GM12864 (cell line): ENCODE results near the gene USP37.

ENCODE experiments used
- DNase-seq: peaks from one replicate; pipeline ENCODE4 v3.0.0-alpha.2; 2011; ENCODE audit warnings: low read depth
- H3K4me3 ChIP-seq: 2 replicates; pipeline ENCODE4 v1.5.1; 2011; ENCODE audit warnings: mild to moderate bottlenecking, low read depth, low read length, control low read depth
- TF ChIP-seq, protein P1 (sequence below): IDR thresholded peaks from 2 replicates; pipeline ENCODE4 v1.5.1; 2011; ENCODE audit warnings: low read depth, mild to moderate bottlenecking, moderate library complexity, low read length, control low read depth, inconsistent platforms; ENCODE audit errors: missing control alignments

Gene USP37

DNA sequence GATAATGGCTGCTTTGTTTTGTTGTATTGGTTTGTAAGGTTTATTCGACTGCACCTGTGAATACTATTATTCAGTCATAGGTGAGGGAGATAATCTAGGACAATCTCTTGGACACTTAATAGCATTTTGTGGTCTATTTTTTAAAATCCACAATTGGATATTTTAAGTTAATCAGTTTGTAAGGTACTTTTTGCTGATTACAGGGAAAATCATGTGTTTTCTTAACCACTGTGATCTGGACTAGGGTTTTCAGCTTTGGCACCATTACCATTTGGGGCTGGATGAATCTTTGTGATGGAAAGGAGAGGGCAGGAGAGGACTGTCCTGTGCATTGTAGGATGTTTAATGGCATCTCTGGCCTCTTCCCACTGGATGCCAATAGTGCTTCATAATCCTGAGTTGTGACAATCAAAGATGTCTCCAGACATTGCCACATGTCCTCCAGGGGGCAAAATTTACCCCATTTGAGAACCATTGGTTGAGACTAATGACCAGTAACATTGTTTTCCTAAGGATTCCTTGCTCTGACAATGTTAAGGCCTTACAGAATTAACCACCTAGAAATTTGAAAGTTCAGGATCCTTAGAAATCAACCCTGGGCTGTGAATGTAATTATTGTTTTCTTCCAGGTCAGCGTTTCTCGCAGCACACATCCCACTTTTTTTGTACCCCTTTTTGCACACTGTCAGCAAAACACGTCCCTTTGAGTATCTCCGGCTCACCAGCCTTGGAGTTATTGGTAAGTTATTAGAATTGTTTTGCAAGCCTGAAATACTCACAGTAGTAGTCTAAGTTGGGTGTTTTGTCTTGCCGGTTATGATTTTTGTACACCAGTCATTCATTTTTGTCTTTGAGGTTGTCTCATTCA lies 16.1 kb upstream of the USP37 start:
- TF ChIP-seq, protein P1, sequence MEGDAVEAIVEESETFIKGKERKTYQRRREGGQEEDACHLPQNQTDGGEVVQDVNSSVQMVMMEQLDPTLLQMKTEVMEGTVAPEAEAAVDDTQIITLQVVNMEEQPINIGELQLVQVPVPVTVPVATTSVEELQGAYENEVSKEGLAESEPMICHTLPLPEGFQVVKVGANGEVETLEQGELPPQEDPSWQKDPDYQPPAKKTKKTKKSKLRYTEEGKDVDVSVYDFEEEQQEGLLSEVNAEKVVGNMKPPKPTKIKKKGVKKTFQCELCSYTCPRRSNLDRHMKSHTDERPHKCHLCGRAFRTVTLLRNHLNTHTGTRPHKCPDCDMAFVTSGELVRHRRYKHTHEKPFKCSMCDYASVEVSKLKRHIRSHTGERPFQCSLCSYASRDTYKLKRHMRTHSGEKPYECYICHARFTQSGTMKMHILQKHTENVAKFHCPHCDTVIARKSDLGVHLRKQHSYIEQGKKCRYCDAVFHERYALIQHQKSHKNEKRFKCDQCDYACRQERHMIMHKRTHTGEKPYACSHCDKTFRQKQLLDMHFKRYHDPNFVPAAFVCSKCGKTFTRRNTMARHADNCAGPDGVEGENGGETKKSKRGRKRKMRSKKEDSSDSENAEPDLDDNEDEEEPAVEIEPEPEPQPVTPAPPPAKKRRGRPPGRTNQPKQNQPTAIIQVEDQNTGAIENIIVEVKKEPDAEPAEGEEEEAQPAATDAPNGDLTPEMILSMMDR = no peak
- DNase-seq = no peak
- no peak overlapping the region for H3K4me3 ChIP-seq

DNA sequence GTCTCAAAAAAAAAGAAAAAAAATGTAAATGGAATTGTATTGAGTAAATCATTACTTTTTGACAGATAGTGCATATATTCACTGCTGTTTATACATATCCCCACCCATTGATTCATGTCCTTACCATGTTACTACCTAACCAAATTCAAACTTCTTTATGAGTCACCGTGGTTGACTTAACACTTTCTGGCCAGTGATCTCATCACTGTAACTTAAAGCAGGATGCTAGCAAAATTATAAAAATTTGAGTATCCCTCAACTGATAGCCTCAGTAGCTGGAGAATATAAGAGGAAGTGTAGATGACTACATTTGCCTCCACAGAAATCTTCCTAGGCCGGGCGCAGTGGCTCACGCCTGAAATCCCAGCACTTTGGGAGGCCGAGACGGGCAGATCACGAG lies 13.9 kb upstream of the USP37 start:
- TF ChIP-seq, protein P1 = no peak
- no peak overlapping the region for H3K4me3 ChIP-seq
- DNase-seq = no peak

DNA sequence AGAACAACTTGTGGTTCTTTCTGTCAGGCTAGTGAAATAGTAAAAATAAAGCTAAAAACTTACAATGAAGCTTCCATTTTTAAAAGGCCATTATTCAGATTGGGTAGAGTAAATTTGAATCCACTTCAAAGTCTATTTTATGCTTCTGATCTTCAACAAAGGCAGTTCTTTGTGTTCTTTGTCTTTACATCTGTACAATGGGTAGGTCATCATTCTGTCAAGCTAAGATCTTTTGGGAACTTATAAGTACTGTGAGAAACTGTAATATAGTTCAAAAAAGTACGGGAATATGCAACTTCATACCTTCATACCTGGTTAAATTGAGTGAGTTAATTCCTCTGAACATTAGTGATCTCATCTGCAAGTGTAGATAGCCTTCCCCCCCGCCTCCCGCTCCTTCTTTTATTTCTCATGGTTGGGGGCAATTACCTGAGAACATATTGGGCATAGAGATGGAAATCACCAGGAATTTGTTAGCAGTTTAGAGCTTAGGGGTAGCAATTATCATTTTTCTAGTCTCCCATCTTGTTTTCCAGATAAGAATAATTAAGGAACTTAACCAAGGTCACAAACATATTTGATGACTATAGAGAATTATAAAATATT lies 10.2 kb upstream of the USP37 start:
- H3K4me3 ChIP-seq = no peak overlapping the region
- no peak for DNase-seq
- TF ChIP-seq, protein P1 = no peak

DNA sequence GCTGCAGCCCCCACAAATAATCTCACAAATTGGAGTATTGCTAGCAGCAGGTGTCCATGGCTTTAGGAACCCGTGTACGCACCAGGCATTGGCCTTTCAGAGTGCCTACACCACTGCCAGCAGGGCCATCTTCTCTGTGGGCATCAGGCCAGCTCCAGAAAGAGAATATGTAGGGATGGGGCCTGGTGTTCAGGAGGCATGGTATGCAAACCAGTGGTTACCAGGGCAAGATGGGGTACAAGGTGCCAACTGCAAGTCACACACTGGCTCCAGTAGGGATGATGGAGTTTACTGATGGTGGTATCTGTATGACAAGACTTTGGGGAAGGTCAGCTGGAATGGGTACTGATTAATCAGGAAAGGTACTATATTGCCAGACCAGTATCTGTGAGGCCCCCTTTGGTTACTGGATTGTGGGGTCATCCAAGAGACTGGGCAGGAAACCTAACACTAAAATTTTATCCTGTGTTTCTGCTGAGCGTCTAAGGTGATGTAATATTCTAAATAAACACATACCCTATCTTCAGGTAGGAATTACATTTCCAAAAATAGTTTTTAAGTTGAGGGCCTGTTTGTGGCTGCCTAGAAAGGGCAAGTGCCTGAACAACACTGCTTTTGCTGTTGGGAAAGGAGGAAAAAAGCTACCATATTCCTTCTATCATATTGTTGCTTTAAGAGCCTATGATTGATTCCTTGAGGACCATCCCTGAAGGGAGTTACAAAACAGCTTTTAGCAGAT lies 9.5 kb upstream of the USP37 start:
- no peak overlapping the region for H3K4me3 ChIP-seq
- no peak for DNase-seq
- TF ChIP-seq, protein P1 = no peak

DNA sequence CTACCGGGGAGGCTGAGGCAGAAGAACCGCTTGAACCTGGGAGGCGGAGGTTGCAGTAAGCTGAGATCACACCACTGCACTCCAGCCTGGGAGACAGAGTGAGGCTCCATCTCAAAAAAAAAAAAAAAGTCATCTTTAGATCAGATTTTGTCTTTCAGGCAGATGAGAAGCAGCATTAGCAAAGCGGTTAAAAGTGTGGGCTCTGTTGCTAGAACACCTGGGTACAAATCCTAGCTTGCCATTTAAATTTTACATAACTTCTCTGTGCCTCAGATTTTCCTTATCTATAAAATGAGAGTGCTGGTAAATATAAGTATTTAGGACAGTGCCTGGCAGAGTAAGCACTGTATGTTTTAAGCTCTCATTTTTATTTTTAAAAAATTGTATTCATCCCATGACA lies 8.7 kb upstream of the USP37 start:
- DNase-seq = no peak
- TF ChIP-seq, protein P1 = no peak
- no peak overlapping the region for H3K4me3 ChIP-seq

DNA sequence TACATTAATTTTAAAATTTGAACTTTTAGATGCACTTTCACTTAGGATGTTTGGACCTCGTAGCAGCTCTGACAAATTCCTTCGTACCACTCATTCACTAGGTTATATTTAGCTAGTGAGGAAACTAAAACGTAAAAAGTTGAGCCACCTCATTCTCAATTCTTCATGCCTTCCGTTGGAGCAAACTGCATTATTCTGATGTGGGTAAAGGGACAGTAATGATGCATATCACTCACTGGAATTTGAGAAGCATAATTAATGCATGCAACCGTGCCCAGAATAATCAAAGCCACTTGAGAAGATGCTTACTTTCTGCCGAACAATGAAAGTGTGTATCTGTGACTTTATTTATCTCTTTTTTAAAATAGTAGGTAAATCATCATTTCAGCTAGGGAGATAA lies 2.7 kb upstream of the USP37 start:
- TF ChIP-seq, protein P1 = no peak
- no peak for DNase-seq
- H3K4me3 ChIP-seq = peak overlapping the region; percentile 88; the same call in 1 of the 2 replicates
